ENCODE measurements around the gene LPCAT3. TPM values are rescaled to one million over a fixed set of nuclear protein-coding genes. Genes with fewer than 3 reads are reported as not detected.

The LPCAT3 gene
- total and polyA plus RNA-seq, 2 of the 13 experiments (the other 11 are each of a cell fraction or from before 2014, with no cell fraction given): 44.5 to 64.3 TPM

- peak overlapping the region; percentile 98 for H3K27ac ChIP-seq (ENCODE audit: extremely low read length, insufficient read depth, low read length)
- TF ChIP-seq REL (CRISPR knock-in tag; conservative IDR thresholded peaks at IDR 0.05) (no peak), GLMP (CRISPR knock-in tag; IDR thresholded peaks at IDR 0.05; ENCODE audit: borderline replicate concordance) (no peak), AGO2 (optimal IDR thresholded peaks at IDR 0.05; ENCODE audit: low read depth, low read length) (no peak), ZNF839 (CRISPR knock-in tag; IDR thresholded peaks at IDR 0.05; ENCODE audit: borderline replicate concordance) (no peak), PRDM10 (CRISPR knock-in tag; IDR thresholded peaks at IDR 0.05; ENCODE audit: low read depth) (peak; percentile 92), HIVEP1 (CRISPR knock-in tag; IDR thresholded peaks at IDR 0.05) (no peak), NFE2 (CRISPR knock-in tag; IDR thresholded peaks at IDR 0.05) (no peak), ETV5 (CRISPR knock-in tag; IDR thresholded peaks at IDR 0.05; ENCODE audit: borderline replicate concordance) (no peak), ZNF816 (CRISPR knock-in tag; IDR thresholded peaks at IDR 0.05; ENCODE audit: borderline replicate concordance) (no peak), HOXA3 (CRISPR knock-in tag; IDR thresholded peaks at IDR 0.05) (peak; percentile 49; the same call in 1 of the 2 replicates), STAG1 (CRISPR knock-in tag; IDR thresholded peaks at IDR 0.05) (0 out of 2 replicates have a peak, but pooled peaks have one; percentile 16)
- TF ChIP-seq, protein P1, sequence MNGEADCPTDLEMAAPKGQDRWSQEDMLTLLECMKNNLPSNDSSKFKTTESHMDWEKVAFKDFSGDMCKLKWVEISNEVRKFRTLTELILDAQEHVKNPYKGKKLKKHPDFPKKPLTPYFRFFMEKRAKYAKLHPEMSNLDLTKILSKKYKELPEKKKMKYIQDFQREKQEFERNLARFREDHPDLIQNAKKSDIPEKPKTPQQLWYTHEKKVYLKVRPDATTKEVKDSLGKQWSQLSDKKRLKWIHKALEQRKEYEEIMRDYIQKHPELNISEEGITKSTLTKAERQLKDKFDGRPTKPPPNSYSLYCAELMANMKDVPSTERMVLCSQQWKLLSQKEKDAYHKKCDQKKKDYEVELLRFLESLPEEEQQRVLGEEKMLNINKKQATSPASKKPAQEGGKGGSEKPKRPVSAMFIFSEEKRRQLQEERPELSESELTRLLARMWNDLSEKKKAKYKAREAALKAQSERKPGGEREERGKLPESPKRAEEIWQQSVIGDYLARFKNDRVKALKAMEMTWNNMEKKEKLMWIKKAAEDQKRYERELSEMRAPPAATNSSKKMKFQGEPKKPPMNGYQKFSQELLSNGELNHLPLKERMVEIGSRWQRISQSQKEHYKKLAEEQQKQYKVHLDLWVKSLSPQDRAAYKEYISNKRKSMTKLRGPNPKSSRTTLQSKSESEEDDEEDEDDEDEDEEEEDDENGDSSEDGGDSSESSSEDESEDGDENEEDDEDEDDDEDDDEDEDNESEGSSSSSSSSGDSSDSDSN (CRISPR knock-in tag; IDR thresholded peaks at IDR 0.05): no peak
- TF ChIP-seq, protein P2, sequence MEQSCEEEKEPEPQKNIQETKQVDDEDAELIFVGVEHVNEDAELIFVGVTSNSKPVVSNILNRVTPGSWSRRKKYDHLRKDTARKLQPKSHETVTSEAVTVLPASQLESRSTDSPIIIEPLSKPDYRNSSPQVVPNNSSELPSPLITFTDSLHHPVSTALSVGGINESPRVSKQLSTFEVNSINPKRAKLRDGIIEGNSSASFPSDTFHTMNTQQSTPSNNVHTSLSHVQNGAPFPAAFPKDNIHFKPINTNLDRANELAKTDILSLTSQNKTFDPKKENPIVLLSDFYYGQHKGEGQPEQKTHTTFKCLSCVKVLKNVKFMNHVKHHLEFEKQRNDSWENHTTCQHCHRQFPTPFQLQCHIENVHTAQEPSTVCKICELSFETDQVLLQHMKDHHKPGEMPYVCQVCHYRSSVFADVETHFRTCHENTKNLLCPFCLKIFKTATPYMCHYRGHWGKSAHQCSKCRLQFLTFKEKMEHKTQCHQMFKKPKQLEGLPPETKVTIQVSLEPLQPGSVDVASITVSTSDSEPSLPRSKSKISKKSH (CRISPR knock-in tag; IDR thresholded peaks at IDR 0.05; ENCODE audit: borderline replicate concordance): no peak
These were observed 36.9 kb downstream of the LPCAT3 start for GRCh38 chr12:6981152-6982052.

More at GRCh38 chr12:6981152-6982052, 36.9 kb downstream of the LPCAT3 start:
- TSS peak; percentile 67 for BruUV-seq (replicated peaks)
- Histone ChIP-seq H3K36me3 (replicated peaks in 1 of 2; ENCODE audit: control insufficient read depth in 1 of 2, insufficient read depth in 2 of 2, low read length in 2 of 2) (peaks cover 6 to 22% of the 10 kb centered on the region in 2 experiments), H3K4me1 (ENCODE audit: insufficient read depth, low read length) (peaks cover 64% of the 10 kb centered on the region), H4K20me1 (ENCODE audit: insufficient read depth, low read length) (no peaks in the 10 kb centered on the region), H3K79me2 (ENCODE audit: insufficient read depth, low read length) (no peaks in the 10 kb centered on the region), H2AFZ (ENCODE audit: low read length) (no peak overlapping the region), H3K9me3 (ENCODE audit: low read length) (no peaks in the 10 kb centered on the region), H3K27me3 (ENCODE audit: control insufficient read depth in 1 of 2, insufficient read depth in 2 of 2, low read length in 2 of 2) (no peaks in the 10 kb centered on the region), H3K9ac (ENCODE audit: insufficient read depth, low read depth, low read length) (peak overlapping the region; percentile 67), H3K4me2 (ENCODE audit: low read depth, low read length) (peak overlapping the region; percentile 71), H3K4me3 (replicated peaks in 1 of 3; ENCODE audit: insufficient read depth in 1 of 3, low read depth in 2 of 3, low read length in 3 of 3) (peak overlapping the region in 2 of 3 experiments; percentile 25 to 29; a peak in 4 of 6 replicates)
- CTCF ChIA-PET (ENCODE audit: low intra/inter-chr PET ratio, low total read pairs): no interaction called here
- peak; percentile 90 for ATAC-seq
- peak; percentile 92 for FAIRE-seq
- intact Hi-C loops (cut with micrococcal nuclease; ENCODE audit: unreplicated experiment): loop anchor here (1.0 to 2.0 kb wide), 2 partner anchors 10 to 37 kb away; partner anchors contain the start of gene LPCAT3
- POLR2A ChIA-PET: interaction anchor here (0.6 to 5.4 kb wide), 20 partner anchors 9 to 148 kb away, joined by 3 to 65 read pairs (median 4); partner anchors contain the start of genes C12orf57, C1S, CLSTN3 and EMG1
- DNase-seq (ENCODE audit: low spot score): peak; percentile 96
- in situ Hi-C loops (cut with HindIII; ENCODE audit: extremely low pct_ligation_motif_present, low pct_unique_long_range_greater_than_20kb): loop anchor here (5.0 kb wide), 1 partner anchor 36 kb away; the partner anchor contains the start of gene LPCAT3
- 4% methylated on average over 9 of the region's 10 CpGs for WGBS (ENCODE audit: low lambda C conversion rate)

Measured in HepG2 (cell line).